H1 (cell line): Measurements from ENCODE around the gene TTLL5. TPM values are rescaled to one million over a fixed set of nuclear protein-coding genes. Genes with fewer than 3 reads are reported as not detected.

Experiments used
- CTCF ChIA-PET: fragments of 300-600 bp; sonication (Branson Sonifier 250); formaldehyde crosslinking; loops from one replicate; lab custom pipeline; 2021; ENCODE audit not compliant: partially characterized antibody; lab: Charles Lee
- POLR2A ChIA-PET: fragments of 300-600 bp; sonication (Branson Sonifier 250); formaldehyde crosslinking; loops from one replicate; lab custom pipeline; 2021; ENCODE audit warnings: inconsistent platforms; ENCODE audit not compliant: partially characterized antibody; lab: Charles Lee
- DNase-seq, 2 experiments: peaks; one replicate each; pipeline versions ENCODE4 v3.0.0 to v3.0.0-alpha.2; 2010 to 2022; ENCODE audit warnings: low spot score in 2 of 2, low read depth in 1 of 2, mixed read lengths in 1 of 2
- FAIRE-seq: peaks from 2 replicates; lab custom pipeline; 2011; peaks lifted over from hg19 to GRCh38; lab: Jason Lieb, UNC
- H2AFZ ChIP-seq: 2 replicates; pipeline ENCODE4 v1.8.1; 2012; ENCODE audit warnings: low read length, inconsistent platforms
- H2AK5ac ChIP-seq: 2 replicates; pipeline ENCODE4 v1.6.1; 2013; ENCODE audit warnings: low read depth, low read length
- H2BK120ac ChIP-seq: replicated peaks from 2 replicates; pipeline ENCODE3; 2013; ENCODE audit warnings: low read depth, low read length, inconsistent platforms
- H2BK12ac ChIP-seq: 2 replicates; pipeline ENCODE4 v1.6.1; 2013; ENCODE audit warnings: low read depth, low read length
- H2BK15ac ChIP-seq: 2 replicates; pipeline ENCODE4 v1.6.1; 2013; ENCODE audit warnings: low read length
- H2BK20ac ChIP-seq: 2 replicates; pipeline ENCODE4 v1.6.1; 2013; ENCODE audit warnings: low read length
- H2BK5ac ChIP-seq: 2 replicates; pipeline ENCODE4 v1.6.1; 2013; ENCODE audit warnings: low read depth, low read length
- H3K14ac ChIP-seq: 2 replicates; pipeline ENCODE4 v1.6.1; 2013; ENCODE audit warnings: inconsistent platforms; ENCODE audit not compliant: insufficient read length
- H3K18ac ChIP-seq: 2 replicates; pipeline ENCODE4 v1.6.1; 2013; ENCODE audit warnings: low read length; ENCODE audit errors: extremely low read depth
- H3K23ac ChIP-seq: 2 replicates; pipeline ENCODE4 v1.6.1; 2013; ENCODE audit warnings: inconsistent platforms; ENCODE audit not compliant: insufficient read length
- H3K23me2 ChIP-seq: 2 replicates; pipeline ENCODE4 v1.6.1; 2013; ENCODE audit warnings: low read depth, low read length
- H3K27ac ChIP-seq: 2 replicates; pipeline ENCODE4 v1.6.1; 2011; ENCODE audit warnings: low read depth, low read length, inconsistent platforms
- H3K27me3 ChIP-seq, 4 experiments: replicated peaks in 1 of 4; 1 replicate in 1 of 4; 2 replicates in 3 of 4; pipeline versions ENCODE4 v1.6.1 to v1.8.1; 2011 to 2013; ENCODE audit warnings: low read length in 3 of 4, mild to moderate bottlenecking in 3 of 4, inconsistent platforms in 2 of 4, mixed read lengths in 2 of 4, moderate library complexity in 1 of 4; ENCODE audit not compliant: control insufficient read depth in 3 of 4, insufficient read depth in 3 of 4; ENCODE audit errors: extremely low read depth in 1 of 4
- H3K36me3 ChIP-seq, 4 experiments: 2 replicates each; pipeline versions ENCODE4 v1.6.1 to v1.8.1; 2011 to 2013; ENCODE audit warnings: mild to moderate bottlenecking in 4 of 4, low read length in 3 of 4, moderate library complexity in 2 of 4, control low read depth in 1 of 4, inconsistent platforms in 1 of 4; ENCODE audit not compliant: insufficient read depth in 4 of 4, control insufficient read depth in 2 of 4
- H3K4ac ChIP-seq: replicated peaks from 2 replicates; pipeline ENCODE3; 2013; ENCODE audit warnings: low read length, low read depth, mixed read lengths, inconsistent platforms; ENCODE audit not compliant: insufficient read length
- H3K4me1 ChIP-seq, 4 experiments: replicated peaks in 1 of 4; 1 replicate in 1 of 4; 2 replicates in 3 of 4; pipeline versions ENCODE4 v1.6.1 to v1.8.1; 2011 to 2013; ENCODE audit warnings: low read length in 3 of 4, inconsistent platforms in 2 of 4, mixed read lengths in 1 of 4; ENCODE audit not compliant: insufficient read depth in 4 of 4, control insufficient read depth in 3 of 4
- H3K4me2 ChIP-seq, 2 experiments: 2 replicates each; pipeline versions ENCODE4 v1.6.1 to v1.8.1; 2011 to 2013; ENCODE audit warnings: low read depth in 2 of 2, low read length in 2 of 2, control low read depth in 1 of 2, inconsistent platforms in 1 of 2, mild to moderate bottlenecking in 1 of 2; ENCODE audit not compliant: insufficient read depth in 1 of 2
- H3K4me3 ChIP-seq, 4 experiments: fragments of 200-600, 300-600 bp in 1 of 4; sonication (generic), shearing (Covaris generic), sonication (Bioruptor Twin) in 1 of 4; 2 replicates each; pipeline versions ENCODE4 v1.5.1 to v1.8.1; 2011 to 2016; ENCODE audit warnings: low read length in 4 of 4, low read depth in 3 of 4, control low read depth in 2 of 4, inconsistent platforms in 2 of 4, mild to moderate bottlenecking in 2 of 4, mixed read lengths in 1 of 4, moderate library complexity in 1 of 4; ENCODE audit not compliant: insufficient read depth in 2 of 4; ENCODE audit errors: extremely low read depth in 1 of 4
- H3K56ac ChIP-seq: replicated peaks from 2 replicates; pipeline ENCODE3; 2013; ENCODE audit warnings: low read depth, mild to moderate bottlenecking, mixed read lengths, low read length, inconsistent platforms; ENCODE audit not compliant: insufficient read length
- H3K79me1 ChIP-seq: 2 replicates; pipeline ENCODE4 v1.6.1; 2013; ENCODE audit warnings: low read depth, low read length, control low read depth
- H3K79me2 ChIP-seq, 2 experiments: 2 replicates each; pipeline versions ENCODE4 v1.6.1 to v1.8.1; 2012 to 2013; ENCODE audit warnings: low read length in 2 of 2, mild to moderate bottlenecking in 2 of 2, inconsistent platforms in 1 of 2; ENCODE audit not compliant: insufficient read depth in 2 of 2, control insufficient read depth in 1 of 2
- H3K9ac ChIP-seq, 4 experiments: replicated peaks in 1 of 4; 1 replicate in 1 of 4; 2 replicates in 3 of 4; pipeline versions ENCODE4 v1.6.1 to v1.8.1; 2011 to 2013; ENCODE audit warnings: low read depth in 3 of 4, low read length in 3 of 4, control low read depth in 2 of 4, mild to moderate bottlenecking in 2 of 4, moderate library complexity in 2 of 4, inconsistent platforms in 1 of 4; ENCODE audit errors: extremely low read depth in 1 of 4
- H3K9me3 ChIP-seq, 2 experiments: 2 replicates each; pipeline versions ENCODE4 v1.6.1 to v1.8.1; 2012 to 2013; ENCODE audit warnings: mild to moderate bottlenecking in 2 of 2, moderate library complexity in 2 of 2, control low read depth in 1 of 2, inconsistent platforms in 1 of 2, low read depth in 1 of 2, low read length in 1 of 2, mixed read lengths in 1 of 2; ENCODE audit not compliant: insufficient read depth in 2 of 2
- H4K20me1 ChIP-seq, 2 experiments: replicated peaks in 1 of 2; 2 replicates each; pipeline versions ENCODE3 to v1.8.1; 2011 to 2013; ENCODE audit warnings: inconsistent platforms in 2 of 2, low read length in 2 of 2, mild to moderate bottlenecking in 1 of 2; ENCODE audit not compliant: insufficient read depth in 2 of 2, control insufficient read depth in 1 of 2
- H4K5ac ChIP-seq: 2 replicates; pipeline ENCODE4 v1.6.1; 2013; ENCODE audit warnings: low read length, low read depth, mixed read lengths, inconsistent platforms; ENCODE audit not compliant: insufficient read length
- H4K8ac ChIP-seq: 2 replicates; pipeline ENCODE4 v1.8.0; 2013; ENCODE audit warnings: mild to moderate bottlenecking, moderate library complexity, low read length, inconsistent platforms; ENCODE audit not compliant: insufficient read depth; ENCODE audit errors: extremely low read depth
- H4K91ac ChIP-seq: replicated peaks from 2 replicates; pipeline ENCODE3; 2013; ENCODE audit warnings: low read length, mixed read lengths, inconsistent platforms; ENCODE audit not compliant: insufficient read length
- ASH2L ChIP-seq: fragments of 200-600, 300-600 bp; sonication (generic); IDR thresholded peaks from one replicate; pipeline ENCODE4 v1.7.1; 2017; ENCODE audit warnings: low read length
- CBX8 ChIP-seq: fragments of 300-800, 300-1000 bp; sonication (generic); IDR thresholded peaks from 2 replicates; pipeline ENCODE4 v1.7.1; 2016; ENCODE audit warnings: low read depth, low read length, borderline replicate concordance
- CEBPB ChIP-seq: IDR thresholded peaks from 2 replicates; pipeline ENCODE4 v1.6.1; 2012; ENCODE audit warnings: low read depth, low read length
- CREB1 ChIP-seq: IDR thresholded peaks from 2 replicates; pipeline ENCODE4 v1.6.1; 2012; ENCODE audit warnings: inconsistent platforms
- EGR1 ChIP-seq: IDR thresholded peaks from 2 replicates; pipeline ENCODE4 v1.6.1; 2011; ENCODE audit warnings: low read depth, low read length, borderline replicate concordance
- FOSL1 ChIP-seq: IDR thresholded peaks from 2 replicates; pipeline ENCODE4 v1.6.1; 2011; ENCODE audit warnings: mild to moderate bottlenecking, low read depth, low read length, moderate library complexity; ENCODE audit not compliant: insufficient read depth
- PHF8 ChIP-seq: fragments of 200-600 bp; sonication (generic); conservative IDR thresholded peaks from 2 replicates; pipeline ENCODE4 v1.7.1; 2012; ENCODE audit warnings: low read depth, mild to moderate bottlenecking, inconsistent platforms, low read length, moderate library complexity
- POU5F1 ChIP-seq: IDR thresholded peaks from 2 replicates; pipeline ENCODE4 v1.6.1; 2011; ENCODE audit warnings: low read depth, mild to moderate bottlenecking, low read length, moderate library complexity
- SIRT6 ChIP-seq: IDR thresholded peaks from one replicate; pipeline ENCODE4 v1.7.1; 2012; ENCODE audit warnings: low read length, inconsistent platforms
- SP2 ChIP-seq: IDR thresholded peaks from 2 replicates; pipeline ENCODE4 v1.6.1; 2012; ENCODE audit warnings: mild to moderate bottlenecking, low read length, inconsistent platforms
- TAF1 ChIP-seq: IDR thresholded peaks from 2 replicates; pipeline ENCODE4 v1.6.1; 2011; ENCODE audit warnings: mild to moderate bottlenecking, low read depth, low read length
- TAF7 ChIP-seq: optimal IDR thresholded peaks from 2 replicates; pipeline ENCODE3; 2011; ENCODE audit warnings: low read depth, mild to moderate bottlenecking, inconsistent platforms, low read length, moderate library complexity, borderline replicate concordance
- TCF12 ChIP-seq: IDR thresholded peaks from 2 replicates; pipeline ENCODE4 v1.6.1; 2011; ENCODE audit warnings: low read depth, mild to moderate bottlenecking, low read length
- ZNF274 ChIP-seq: IDR thresholded peaks from 2 replicates; pipeline ENCODE4 v1.7.0; 2012; ENCODE audit warnings: low read length, borderline replicate concordance; ENCODE audit errors: extremely low read depth
- WGBS, 2 experiments: shearing (Covaris generic) in 1 of 2; methylation state at CpG; one replicate each; pipeline versions ENCODE4 v1.1.6 to v1.1.7; 2013 to 2015; ENCODE audit warnings: low lambda C conversion rate in 2 of 2, mixed read lengths in 2 of 2, inconsistent platforms in 1 of 2, low coverage in 1 of 2, missing lambda C conversion rate in 1 of 2; ENCODE audit not compliant: insufficient replicate concordance in 2 of 2, insufficient coverage in 1 of 2, insufficient read length in 1 of 2; ENCODE audit errors: extremely low coverage in 1 of 2, missing lambda C conversion rate in 1 of 2; 5-methylcytosine and 5-hydroxymethylcytosine counted together
- polyA plus RNA-seq, 7 experiments: library from polyadenylated mRNA; depleted of rRNA in 3 of 7; stranded (reverse) in 5 of 7; unstranded in 2 of 7; fragments of >200 nt in 5 of 7; fragments of 200-250 nt in 2 of 7; gene quantifications; 1 replicate in 5 of 7; 2 replicates in 1 of 7; 4 replicates in 1 of 7; pipeline versions ENCODE4 v1.2.1 to v1.2.3, GENCODE V29; 2011 to 2013; ENCODE audit warnings: missing spikeins in 2 of 7, mixed read lengths in 2 of 7
- total RNA-seq: library from RNA; stranded (reverse); fragmentation: NEBNext Ultra II Directional; extraction: Animal tissue kit (Norgen Biotek cat#: 25700); gene quantifications from 2 replicates; pipeline ENCODE4 v1.2.1, GENCODE V29; 2021
- TF ChIP-seq, protein P1 (sequence below): IDR thresholded peaks from 2 replicates; pipeline ENCODE4 v1.6.1; 2011; ENCODE audit warnings: low read length, improper control_type of control experiment

The TTLL5 gene
- total and polyA plus RNA-seq, 2 of the 8 experiments (the other 6 are each of a cell fraction or from before 2014, with no cell fraction given) = 16.1 to 45.9 TPM

DNA sequence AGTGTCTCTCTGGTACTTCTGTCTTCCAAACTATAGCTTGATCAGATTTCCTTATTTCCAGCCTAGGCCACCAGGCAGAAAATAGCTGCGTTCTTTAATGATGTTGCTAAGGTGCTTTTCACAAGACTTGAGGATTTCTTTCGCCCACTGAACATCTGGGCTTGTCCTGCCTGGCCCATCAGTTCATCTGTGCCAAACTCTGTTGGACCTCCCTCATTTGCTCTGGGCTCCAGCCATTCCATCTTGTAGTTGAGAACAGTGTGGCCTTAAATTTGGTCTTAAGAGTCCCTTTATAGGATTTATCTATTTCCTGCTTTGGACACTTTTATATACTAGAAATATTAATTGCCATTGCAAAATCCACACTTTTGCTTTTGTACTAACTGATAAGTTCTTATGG is 109.6 kb downstream of the TTLL5 start:
- no peak overlapping the region for H4K8ac ChIP-seq
- peaks cover 0 to 1% of the 10 kb centered on the region in 2 experiments for H4K20me1 ChIP-seq
- H2BK20ac ChIP-seq = no peak overlapping the region
- H4K91ac ChIP-seq = no peak overlapping the region
- H2BK12ac ChIP-seq = no peak overlapping the region
- POLR2A ChIA-PET = no interaction called here
- DNase-seq (no peak), FAIRE-seq (no peak)
- no peak overlapping the region for H3K9ac ChIP-seq
- H3K18ac ChIP-seq = no peak overlapping the region
- CTCF ChIA-PET = interaction anchor here (0.8 to 2.5 kb wide), 5 partner anchors 13 to 136 kb away, joined by 3 to 8 read pairs (median 4); no protein-coding TSS in a partner anchor
- no peak overlapping the region for H3K4me2 ChIP-seq
- H2BK5ac ChIP-seq = no peak overlapping the region
- H3K4me1 ChIP-seq = no peaks in the 10 kb centered on the region
- H3K23ac ChIP-seq = no peak overlapping the region
- no peak overlapping the region for H3K14ac ChIP-seq
- no peak overlapping the region for H3K56ac ChIP-seq
- H3K27me3 ChIP-seq = no peaks in the 10 kb centered on the region
- H4K5ac ChIP-seq = no peak overlapping the region
- H3K79me1 ChIP-seq = no peaks in the 10 kb centered on the region
- no peaks in the 10 kb centered on the region for H3K23me2 ChIP-seq
- no peak overlapping the region for H2BK120ac ChIP-seq
- no peak overlapping the region for H2BK15ac ChIP-seq
- no peak overlapping the region for H2AK5ac ChIP-seq
- peaks cover 0 to 5% (median 3%) of the 10 kb centered on the region in 4 experiments; a peak in 6 of 8 replicates for H3K36me3 ChIP-seq
- 95% methylated on average over 2 of the region's 2 CpGs; no CpG with 5 or more reads in 1 of the 2 experiments for WGBS, 2 experiments
- no peaks in the 10 kb centered on the region for H3K79me2 ChIP-seq
- no peak overlapping the region for H3K4me3 ChIP-seq
- H3K27ac ChIP-seq = no peak overlapping the region
- H2AFZ ChIP-seq = no peak overlapping the region
- no peak overlapping the region for H3K4ac ChIP-seq
- no peaks in the 10 kb centered on the region for H3K9me3 ChIP-seq
- no peak for TF ChIP-seq SIRT6
- no peak for TF ChIP-seq FOSL1
- TF ChIP-seq POU5F1 = no peak
- TF ChIP-seq TAF7 = no peak
- TF ChIP-seq CBX8 = no peak
- no peak for TF ChIP-seq TAF1
- no peak for TF ChIP-seq PHF8
- TF ChIP-seq, protein P1, sequence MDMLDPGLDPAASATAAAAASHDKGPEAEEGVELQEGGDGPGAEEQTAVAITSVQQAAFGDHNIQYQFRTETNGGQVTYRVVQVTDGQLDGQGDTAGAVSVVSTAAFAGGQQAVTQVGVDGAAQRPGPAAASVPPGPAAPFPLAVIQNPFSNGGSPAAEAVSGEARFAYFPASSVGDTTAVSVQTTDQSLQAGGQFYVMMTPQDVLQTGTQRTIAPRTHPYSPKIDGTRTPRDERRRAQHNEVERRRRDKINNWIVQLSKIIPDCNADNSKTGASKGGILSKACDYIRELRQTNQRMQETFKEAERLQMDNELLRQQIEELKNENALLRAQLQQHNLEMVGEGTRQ = no peak
- no peak for TF ChIP-seq CEBPB
- no peak for TF ChIP-seq ZNF274
- TF ChIP-seq TCF12 = no peak
- no peak for TF ChIP-seq ASH2L
- TF ChIP-seq EGR1 = no peak
- no peak for TF ChIP-seq SP2
- TF ChIP-seq CREB1 = no peak
